ENCODE results near the gene HPGDS. TPM values are rescaled to one million over a fixed set of nuclear protein-coding genes. Genes with fewer than 3 reads are reported as not detected.

HPGDS gene
- total RNA-seq, 1 donor from 2014 or later = not detected

DNA sequence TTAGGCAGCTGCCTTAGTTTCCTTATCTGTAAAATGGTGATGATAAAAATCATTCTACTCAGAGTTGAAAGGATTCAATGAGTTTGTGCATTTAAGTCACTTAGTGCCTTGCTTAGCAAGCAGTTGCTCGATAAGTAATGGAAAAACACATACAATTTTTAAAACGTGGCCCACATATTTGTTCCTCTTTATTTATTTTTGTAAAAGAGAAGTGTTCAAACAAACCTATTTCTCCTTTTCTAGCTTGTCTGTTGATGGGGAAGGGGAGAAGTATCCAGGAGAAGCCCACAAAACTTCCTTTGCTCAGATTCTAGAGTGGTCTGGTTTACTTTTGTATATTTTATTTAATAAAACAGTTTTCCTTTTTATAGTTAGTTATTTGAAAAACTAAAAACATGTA, 3.3 kb upstream of the HPGDS start:
- no peaks in the 10 kb centered on the region for H3K9me3 Mint-ChIP-seq (ENCODE audit: low read depth)
- no peaks in the 10 kb centered on the region for H3K36me3 Mint-ChIP-seq (ENCODE audit: low read depth)
- peaks cover 12% of the 10 kb centered on the region for H3K4me1 Mint-ChIP-seq (ENCODE audit: low read depth)
- H3K4me3 Mint-ChIP-seq (ENCODE audit: unreplicated experiment) = no peak overlapping the region
- H3K27me3 Mint-ChIP-seq (ENCODE audit: low read depth) = no peaks in the 10 kb centered on the region
- no peak overlapping the region for H3K27ac Mint-ChIP-seq (ENCODE audit: unreplicated experiment)
- DNase-seq (ENCODE audit: low spot score) = no peak
- no peak for TF ChIP-seq CTCF (IDR thresholded peaks at IDR 0.05)

- DNase-seq (ENCODE audit: low spot score) = no peak
- Mint-ChIP-seq H3K4me3 (ENCODE audit: unreplicated experiment) (no peak overlapping the region), H3K36me3 (ENCODE audit: low read depth) (no peaks in the 10 kb centered on the region), H3K4me1 (ENCODE audit: low read depth) (peaks cover 12% of the 10 kb centered on the region), H3K27me3 (ENCODE audit: low read depth) (no peaks in the 10 kb centered on the region), H3K9me3 (ENCODE audit: low read depth) (no peaks in the 10 kb centered on the region), H3K27ac (ENCODE audit: unreplicated experiment) (no peak overlapping the region)
- no peak for TF ChIP-seq CTCF (IDR thresholded peaks at IDR 0.05)
These were observed 2.6 kb upstream of the HPGDS start for GRCh38 chr4:94345266-94345665.

GRCh38 chr4:94344457-94344856, 1.8 kb upstream of the HPGDS start:
- DNase-seq (ENCODE audit: low spot score) = no peak
- H3K9me3 Mint-ChIP-seq (ENCODE audit: low read depth) = no peaks in the 10 kb centered on the region
- TF ChIP-seq CTCF (IDR thresholded peaks at IDR 0.05) = no peak
- no peaks in the 10 kb centered on the region for H3K27me3 Mint-ChIP-seq (ENCODE audit: low read depth)
- no peak overlapping the region for H3K27ac Mint-ChIP-seq (ENCODE audit: unreplicated experiment)
- H3K36me3 Mint-ChIP-seq (ENCODE audit: low read depth) = no peaks in the 10 kb centered on the region
- H3K4me3 Mint-ChIP-seq (ENCODE audit: unreplicated experiment) = no peak overlapping the region
- H3K4me1 Mint-ChIP-seq (ENCODE audit: low read depth) = peaks cover 12% of the 10 kb centered on the region

- no peak overlapping the region for H3K4me3 Mint-ChIP-seq (ENCODE audit: unreplicated experiment)
- H3K9me3 Mint-ChIP-seq (ENCODE audit: low read depth) = no peaks in the 10 kb centered on the region
- peaks cover 5% of the 10 kb centered on the region for H3K4me1 Mint-ChIP-seq (ENCODE audit: low read depth)
- H3K27me3 Mint-ChIP-seq (ENCODE audit: low read depth) = no peaks in the 10 kb centered on the region
- TF ChIP-seq CTCF (IDR thresholded peaks at IDR 0.05) = no peak
- H3K27ac Mint-ChIP-seq (ENCODE audit: unreplicated experiment) = no peak overlapping the region
- H3K36me3 Mint-ChIP-seq (ENCODE audit: low read depth) = no peaks in the 10 kb centered on the region
- DNase-seq (ENCODE audit: low spot score) = no peak
These were observed 910 bp downstream of the HPGDS start for GRCh38 chr4:94341481-94342370.

GRCh38 chr4:94339779-94340178, 2.9 kb downstream of the HPGDS start:
- Mint-ChIP-seq H3K9me3 (ENCODE audit: low read depth) (no peaks in the 10 kb centered on the region), H3K27ac (ENCODE audit: unreplicated experiment) (no peak overlapping the region), H3K36me3 (ENCODE audit: low read depth) (no peaks in the 10 kb centered on the region), H3K27me3 (ENCODE audit: low read depth) (no peaks in the 10 kb centered on the region), H3K4me3 (ENCODE audit: unreplicated experiment) (no peak overlapping the region), H3K4me1 (ENCODE audit: low read depth) (peaks cover 5% of the 10 kb centered on the region)
- TF ChIP-seq CTCF (IDR thresholded peaks at IDR 0.05) = no peak
- DNase-seq (ENCODE audit: low spot score) = no peak
